ENCODE measurements around the gene GDPD5. TPM values are rescaled to one million over a fixed set of nuclear protein-coding genes. Genes with fewer than 3 reads are reported as not detected.

The GDPD5 gene
- polyA plus RNA-seq, 2 of the 4 experiments (the other 2 are of a cell fraction), result 3.9 to 5.9 TPM

- 69% methylated on average over 1 of the region's 1 CpG for WGBS (ENCODE audit: missing lambda C conversion rate)
- ChIA-PET POLR2A (no interaction called here), CTCF (interaction anchor here (0.9 to 1.2 kb wide), 2 partner anchors 45 to 51 kb away, joined by 3 to 4 read pairs; no protein-coding TSS in a partner anchor)
- H3K9me3 ChIP-seq, result no peaks in the 10 kb centered on the region
- peaks cover 40% of the 10 kb centered on the region for H3K4me1 ChIP-seq
- DNase-seq (ENCODE audit: low read depth in 1 of 2, low spot score in 1 of 2) (no peak), FAIRE-seq (no peak), ATAC-seq (no peak)
- no peak overlapping the region for H3K4me2 ChIP-seq
- no peak overlapping the region for H3K4me3 ChIP-seq
- TF ChIP-seq ATOH8 (CRISPR knock-in tag; IDR thresholded peaks at IDR 0.05; ENCODE audit: low read depth) (no peak), ZC3H11A (IDR thresholded peaks at IDR 0.05) (no peak), HOXA7 (CRISPR knock-in tag; IDR thresholded peaks at IDR 0.05) (no peak), PHF8 (IDR thresholded peaks at IDR 0.05; ENCODE audit: borderline replicate concordance, low read depth) (no peak), ZNF302 (CRISPR knock-in tag; IDR thresholded peaks at IDR 0.05) (no peak), KDM5A (IDR thresholded peaks at IDR 0.05) (no peak), HOXB5 (CRISPR knock-in tag; IDR thresholded peaks at IDR 0.05) (no peak)
- H3K27ac ChIP-seq, result peak overlapping the region in 1 of 2 experiments; percentile 82; a peak in 2 of 6 replicates
Measured at GRCh38 chr11:75502138-75502537, 23.6 kb downstream of the GDPD5 start.

GRCh38 chr11:75500742-75501141 is 25.0 kb downstream of the GDPD5 start:
- no peak for FAIRE-seq

More at GRCh38 chr11:75500742-75501141, 25.0 kb downstream of the GDPD5 start:
- TF ChIP-seq SMC3 (IDR thresholded peaks at IDR 0.05), result no peak
- no peak for TF ChIP-seq EHMT2 (IDR thresholded peaks at IDR 0.05; ENCODE audit: low read depth)
- no peak for TF ChIP-seq FOXS1 (CRISPR knock-in tag; IDR thresholded peaks at IDR 0.05)
- TF ChIP-seq REST (IDR thresholded peaks at IDR 0.05), result no peak
- no peak for TF ChIP-seq RNF2 (IDR thresholded peaks at IDR 0.05; ENCODE audit: borderline replicate concordance, low read depth)
- no peak for TF ChIP-seq MYC (IDR thresholded peaks at IDR 0.05; ENCODE audit: borderline replicate concordance, low read length)
- TF ChIP-seq CEBPB (IDR thresholded peaks at IDR 0.05), result no peak
- no peak for TF ChIP-seq RCOR1 (IDR thresholded peaks at IDR 0.05; ENCODE audit: low read depth, low read length)
- no peak for TF ChIP-seq RFX5 (IDR thresholded peaks at IDR 0.05)
- TF ChIP-seq NR3C1 (IDR thresholded peaks at IDR 0.05), result no peak
- no peak for TF ChIP-seq NFE2L2 (conservative IDR thresholded peaks at IDR 0.05; ENCODE audit: low read length)
- TF ChIP-seq ESRRA (IDR thresholded peaks at IDR 0.05; ENCODE audit: borderline replicate concordance, low read length), result no peak
- no peak for TF ChIP-seq NPAS2 (CRISPR knock-in tag; IDR thresholded peaks at IDR 0.05; ENCODE audit: borderline replicate concordance)
- TF ChIP-seq KDM1A (IDR thresholded peaks at IDR 0.05; ENCODE audit: low read depth), result no peak
- no peak for TF ChIP-seq KDM5A (IDR thresholded peaks at IDR 0.05)
- H3K27ac ChIP-seq, result peak overlapping the region; percentile 65 to 82; a peak in 5 of 6 replicates
- WGBS (ENCODE audit: missing lambda C conversion rate), result 84% methylated on average over 4 of the region's 4 CpGs
- H3K4me3 ChIP-seq, result no peak overlapping the region
- ChIA-PET CTCF (interaction anchor here (0.6 to 2.0 kb wide), 4 partner anchors 10 to 56 kb away, joined by 3 to 7 read pairs (median 4); partner anchors contain the start of gene GDPD5), POLR2A (no interaction called here)
- peak overlapping the region; percentile 54 for H3K4me2 ChIP-seq
- H3K4me1 ChIP-seq, result peaks cover 48% of the 10 kb centered on the region
- DNase-seq (ENCODE audit: low read depth in 1 of 2, low spot score in 1 of 2), result no peak
- no peaks in the 10 kb centered on the region for H3K9me3 ChIP-seq
- no peak for ATAC-seq
